Endothelial cell of umbilical vein (primary cell): ENCODE measurements around the gene SIVA1. TPM values are rescaled to one million over a fixed set of nuclear protein-coding genes. Genes with fewer than 3 reads are reported as not detected.

Source experiments
- BruUV-seq: library from RNA; stranded (reverse); fragments of 400-500 nt; replicated peaks from 2 replicates; lab custom pipeline; 2021; lab: Mats Ljungman, UMichigan
- CTCF ChIA-PET: fragments of 300-600, 350-600 bp; sonication (Branson Sonifier 250); formaldehyde crosslinking; loops from one replicate; lab custom pipeline; 2021; ENCODE audit warnings: antibody characterized with exemption, inconsistent platforms; lab: Charles Lee
- POLR2A ChIA-PET: fragments of 300-600, 350-600 bp; sonication (Branson Sonifier 250); formaldehyde crosslinking; loops from one replicate; lab custom pipeline; 2021; ENCODE audit warnings: antibody characterized with exemption, inconsistent platforms; lab: Charles Lee
- DNase-seq: peaks from one replicate; pipeline ENCODE4 v3.0.0-alpha.2; 2011; ENCODE audit warnings: low read depth, low spot score
- FAIRE-seq: peaks from 2 replicates; lab custom pipeline; 2011; peaks lifted over from hg19 to GRCh38; lab: Jason Lieb, UNC
- H2AFZ ChIP-seq: 2 replicates; pipeline ENCODE4 v1.6.0; 2012; ENCODE audit warnings: low read depth, low read length, control low read depth, inconsistent platforms
- H3K27ac ChIP-seq: 2 replicates; pipeline ENCODE4 v1.5.1; 2011; ENCODE audit warnings: low read depth, mild to moderate bottlenecking, control low read depth, low read length, moderate library complexity; ENCODE audit not compliant: insufficient read depth
- H3K27me3 ChIP-seq, 2 experiments: 2 replicates each; pipeline versions ENCODE4 v1.6.0 to v1.6.1; 2011; ENCODE audit warnings: low read length in 2 of 2, mixed read lengths in 1 of 2; ENCODE audit not compliant: control insufficient read depth in 2 of 2, insufficient read depth in 2 of 2
- H3K36me3 ChIP-seq, 2 experiments: 2 replicates in 1 of 2; 3 replicates in 1 of 2; pipeline ENCODE4 v1.5.1; 2011; ENCODE audit warnings: low read length in 2 of 2, mild to moderate bottlenecking in 1 of 2, moderate library complexity in 1 of 2; ENCODE audit not compliant: control insufficient read depth in 2 of 2, insufficient read depth in 2 of 2; ENCODE audit errors: extremely low read depth in 1 of 2
- H3K4me1 ChIP-seq: 3 replicates; pipeline ENCODE4 v1.5.1; 2011; ENCODE audit warnings: mild to moderate bottlenecking, low read length; ENCODE audit not compliant: control insufficient read depth, insufficient read depth; ENCODE audit errors: extremely low read depth
- H3K4me2 ChIP-seq: 2 replicates; pipeline ENCODE4 v1.6.1; 2011; ENCODE audit warnings: low read length, control low read depth, mixed read lengths; ENCODE audit not compliant: insufficient read depth
- H3K4me3 ChIP-seq, 3 experiments: fragments of 200-600 bp in 1 of 3; sonication (generic), shearing (Covaris generic) in 1 of 3; replicated peaks in 1 of 3; 2 replicates each; pipeline ENCODE4 v1.5.1; 2011 to 2016; ENCODE audit warnings: control low read depth in 3 of 3, low read length in 3 of 3, mild to moderate bottlenecking in 2 of 3, inconsistent platforms in 1 of 3, low read depth in 1 of 3, moderate library complexity in 1 of 3; ENCODE audit not compliant: insufficient read depth in 1 of 3
- H3K79me2 ChIP-seq: 2 replicates; pipeline ENCODE4 v1.6.0; 2012; ENCODE audit warnings: low read length, inconsistent platforms; ENCODE audit not compliant: control insufficient read depth, insufficient read depth
- H3K9ac ChIP-seq: replicated peaks from 2 replicates; pipeline ENCODE3; 2011; ENCODE audit warnings: low read length, control low read depth; ENCODE audit not compliant: insufficient read depth; ENCODE audit errors: extremely low read depth
- H3K9me1 ChIP-seq: replicated peaks from 3 replicates; pipeline ENCODE4 v1.6.0; 2011; ENCODE audit warnings: mild to moderate bottlenecking, low read length; ENCODE audit not compliant: control insufficient read depth, insufficient read depth; ENCODE audit errors: extremely low read depth
- H3K9me3 ChIP-seq: replicated peaks from 2 replicates; pipeline ENCODE4 v1.5.1; 2012; ENCODE audit warnings: low read length, inconsistent platforms; ENCODE audit not compliant: control insufficient read depth, insufficient read depth
- H4K20me1 ChIP-seq: replicated peaks from 2 replicates; pipeline ENCODE3; 2011; ENCODE audit warnings: mild to moderate bottlenecking, low read length; ENCODE audit not compliant: control insufficient read depth, insufficient read depth; ENCODE audit errors: extremely low read depth
- EZH2 ChIP-seq: IDR thresholded peaks from 2 replicates; pipeline ENCODE4 v1.6.1; 2012; ENCODE audit warnings: borderline replicate concordance, low read depth, mild to moderate bottlenecking, moderate library complexity, low read length, inconsistent platforms; ENCODE audit not compliant: severe bottlenecking
- FOS ChIP-seq: IDR thresholded peaks from 2 replicates; pipeline ENCODE4 v1.6.1; 2011; ENCODE audit warnings: mild to moderate bottlenecking, low read length, moderate library complexity, borderline replicate concordance; ENCODE audit not compliant: insufficient read depth
- GATA2 ChIP-seq: IDR thresholded peaks from 2 replicates; pipeline ENCODE4 v1.7.0; 2011; ENCODE audit warnings: low read depth, mild to moderate bottlenecking, moderate library complexity, mixed read lengths, low read length; ENCODE audit not compliant: insufficient read length, insufficient read depth
- JUN ChIP-seq: IDR thresholded peaks from 2 replicates; pipeline ENCODE4 v1.6.1; 2011; ENCODE audit warnings: borderline replicate concordance, low read depth; ENCODE audit not compliant: insufficient read length, insufficient read depth
- MYC ChIP-seq: IDR thresholded peaks from one replicate; pipeline ENCODE4 v1.6.1; 2011; ENCODE audit warnings: mild to moderate bottlenecking, low read depth, low read length
- POLR2A ChIP-seq: IDR thresholded peaks from 2 replicates; pipeline ENCODE4 v1.6.1; 2012; ENCODE audit warnings: low read depth, mild to moderate bottlenecking, control low read depth, low read length
- POLR2AphosphoS5 ChIP-seq: IDR thresholded peaks from 2 replicates; pipeline ENCODE4 v1.6.1; 2012; ENCODE audit warnings: low read depth, mild to moderate bottlenecking, control low read depth, low read length, moderate library complexity; ENCODE audit not compliant: insufficient read depth
- dilution Hi-C: fragments of 300-500 bp; cut with MboI; formaldehyde crosslinking; loops from one replicate; pipeline ENCODE4 v1.15.0; 2019; ENCODE audit warnings: low sequenced_read_pairs; ENCODE audit not compliant: extremely low pct_ligation_motif_present
- intact Hi-C: fragments of 100-400 bp; cut with micrococcal nuclease; formaldehyde crosslinking; loops from one replicate; pipeline ENCODE4 v1.10.0; 2022
- polyA plus RNA-seq, 4 experiments: library from polyadenylated mRNA; depleted of rRNA in 3 of 4; stranded (reverse) in 3 of 4; unstranded in 1 of 4; fragments of >200 nt; gene quantifications; 2 replicates each; pipeline versions ENCODE4 v1.2.1 to v1.2.3, GENCODE V29; 2011 to 2012; ENCODE audit warnings: missing spikeins in 1 of 4
- total RNA-seq: library from RNA; stranded (reverse); gene quantifications from 2 replicates; pipeline ENCODE4 v1.2.3, GENCODE V29; 2021
- TF ChIP-seq, protein P1 (sequence below): IDR thresholded peaks from 2 replicates; pipeline ENCODE4 v1.6.1; 2011; ENCODE audit not compliant: insufficient read depth, insufficient read length
- TF ChIP-seq, protein P2 (sequence below), 2 donors: IDR thresholded peaks; 1 replicate in 1 of 2; 2 replicates in 1 of 2; pipeline ENCODE4 v1.5.1; 2011; ENCODE audit warnings: low read length in 2 of 2, mild to moderate bottlenecking in 2 of 2, moderate library complexity in 2 of 2, control low read depth in 1 of 2, inconsistent platforms in 1 of 2, low read depth in 1 of 2; ENCODE audit not compliant: insufficient read depth in 1 of 2; ENCODE audit errors: extremely low read depth in 1 of 2

The SIVA1 gene
- total and polyA plus RNA-seq, 2 donors (not counting 3 experiments of a cell fraction or from before 2014, with no cell fraction given) = 101 to 299 TPM

DNA sequence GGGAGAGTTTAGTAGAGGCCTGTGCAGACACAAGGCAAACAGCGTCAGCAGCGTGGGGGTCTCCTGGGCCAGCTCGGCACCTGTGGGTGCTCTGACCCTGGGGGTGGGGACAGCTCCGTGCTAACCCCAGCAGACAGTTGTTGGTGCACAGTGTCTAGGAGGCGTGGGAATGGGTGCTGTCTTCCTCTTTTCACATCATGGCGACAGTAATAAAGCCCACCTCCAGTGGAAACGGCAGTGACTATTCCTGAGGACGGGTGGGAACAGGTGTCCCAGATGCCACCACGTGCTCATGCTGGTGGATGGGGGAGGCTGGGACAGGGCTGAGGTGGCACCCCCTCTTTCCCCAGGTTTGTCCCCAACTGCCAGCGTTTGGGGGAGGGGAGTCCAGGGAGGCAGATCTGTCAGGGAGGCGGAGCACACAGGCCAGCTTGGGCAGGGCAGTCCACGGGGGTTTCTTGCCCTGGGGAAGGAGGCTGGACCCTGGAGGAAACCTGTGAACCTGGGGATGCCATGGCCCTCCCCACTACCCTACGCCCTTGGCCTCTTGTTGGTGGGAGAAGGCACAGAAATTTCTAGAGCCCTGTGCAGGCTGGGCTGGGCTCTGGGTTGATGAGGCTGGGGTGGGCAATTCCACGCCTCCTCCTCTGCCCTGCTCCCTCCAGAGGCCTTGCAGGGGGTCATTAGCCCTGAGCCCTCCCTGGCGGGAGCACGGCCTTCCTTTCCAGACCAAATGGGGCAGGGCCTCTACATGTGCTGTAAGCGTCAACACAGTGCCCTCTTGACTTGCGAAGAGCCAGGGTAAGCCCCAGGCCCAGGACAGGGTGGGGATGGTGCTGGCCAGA, 51.8 kb downstream of the SIVA1 start:
- Histone ChIP-seq H3K9ac (no peak overlapping the region), H3K9me3 (no peaks in the 10 kb centered on the region), H3K36me3 (no peaks in the 10 kb centered on the region), H2AFZ (no peak overlapping the region), H3K4me1 (peaks cover 5% of the 10 kb centered on the region), H3K4me3 (no peak overlapping the region), H3K4me2 (no peak overlapping the region), H3K79me2 (no peaks in the 10 kb centered on the region), H4K20me1 (no peaks in the 10 kb centered on the region), H3K27ac (no peak overlapping the region), H3K9me1 (no peaks in the 10 kb centered on the region), H3K27me3 (no peaks in the 10 kb centered on the region)
- dilution Hi-C loops = no loop called here
- TF ChIP-seq JUN (no peak), FOS (no peak), GATA2 (no peak), POLR2A (no peak), POLR2AphosphoS5 (no peak), MYC (no peak), EZH2 (no peak)
- TF ChIP-seq, protein P1, sequence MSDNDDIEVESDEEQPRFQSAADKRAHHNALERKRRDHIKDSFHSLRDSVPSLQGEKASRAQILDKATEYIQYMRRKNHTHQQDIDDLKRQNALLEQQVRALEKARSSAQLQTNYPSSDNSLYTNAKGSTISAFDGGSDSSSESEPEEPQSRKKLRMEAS = no peak
- TF ChIP-seq, protein P2, sequence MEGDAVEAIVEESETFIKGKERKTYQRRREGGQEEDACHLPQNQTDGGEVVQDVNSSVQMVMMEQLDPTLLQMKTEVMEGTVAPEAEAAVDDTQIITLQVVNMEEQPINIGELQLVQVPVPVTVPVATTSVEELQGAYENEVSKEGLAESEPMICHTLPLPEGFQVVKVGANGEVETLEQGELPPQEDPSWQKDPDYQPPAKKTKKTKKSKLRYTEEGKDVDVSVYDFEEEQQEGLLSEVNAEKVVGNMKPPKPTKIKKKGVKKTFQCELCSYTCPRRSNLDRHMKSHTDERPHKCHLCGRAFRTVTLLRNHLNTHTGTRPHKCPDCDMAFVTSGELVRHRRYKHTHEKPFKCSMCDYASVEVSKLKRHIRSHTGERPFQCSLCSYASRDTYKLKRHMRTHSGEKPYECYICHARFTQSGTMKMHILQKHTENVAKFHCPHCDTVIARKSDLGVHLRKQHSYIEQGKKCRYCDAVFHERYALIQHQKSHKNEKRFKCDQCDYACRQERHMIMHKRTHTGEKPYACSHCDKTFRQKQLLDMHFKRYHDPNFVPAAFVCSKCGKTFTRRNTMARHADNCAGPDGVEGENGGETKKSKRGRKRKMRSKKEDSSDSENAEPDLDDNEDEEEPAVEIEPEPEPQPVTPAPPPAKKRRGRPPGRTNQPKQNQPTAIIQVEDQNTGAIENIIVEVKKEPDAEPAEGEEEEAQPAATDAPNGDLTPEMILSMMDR (IDR thresholded peaks at IDR 0.05; ENCODE audit: extremely low read depth in 1 of 2, insufficient read depth in 1 of 2, low read depth in 1 of 2, low read length in 2 of 2) = no peak
- ChIA-PET CTCF (interaction anchor here (1.0 to 1.3 kb wide), 2 partner anchors 21 to 36 kb away, joined by 3 to 4 read pairs; no protein-coding TSS in a partner anchor), POLR2A (no interaction called here)
- no peak for DNase-seq
- BruUV-seq = no TSS peak
- no peak for FAIRE-seq
- intact Hi-C loops = no loop called here
